Right lobe of liver (tissue), 6 donors: ENCODE data around the gene PRF1. TPM values are rescaled to one million over a fixed set of nuclear protein-coding genes. Genes with fewer than 3 reads are reported as not detected.

Experiments used
- ATAC-seq, 4 donors: fragments of 200-7000 bp; cut with Tn5 transposase; one replicate each; pipeline ENCODE4 v1.9.1; 2020; ENCODE audit warnings: mild to moderate bottlenecking in 4 of 4, moderate library complexity in 4 of 4
- DNase-seq, 3 donors: peaks; one replicate each; pipeline ENCODE4 v3.0.0-alpha.2; 2020
- H3K27ac ChIP-seq, 3 donors: fragments of 200-600 bp; one replicate each; pipeline ENCODE4 v1.8.0; 2022
- H3K27me3 ChIP-seq, 2 donors: fragments of 200-600 bp; one replicate each; pipeline ENCODE4 v1.8.0; 2022
- H3K36me3 ChIP-seq, 4 donors: fragments of 200-600 bp; sonication (generic) in 1 of 4; one replicate each; pipeline versions ENCODE4 v1.5.1 to v1.8.0; 2017 to 2022; ENCODE audit warnings: control low read depth in 1 of 4
- H3K4me1 ChIP-seq, 4 donors: fragments of 200-600 bp; sonication (generic) in 1 of 4; one replicate each; pipeline versions ENCODE4 v1.5.1 to v1.8.0; 2017 to 2022; ENCODE audit warnings: control low read depth in 1 of 4
- H3K4me3 ChIP-seq, 3 donors: fragments of 200-600 bp; one replicate each; pipeline ENCODE4 v1.8.0; 2022
- H3K9me3 ChIP-seq, 4 donors: fragments of 200-600 bp; sonication (generic) in 1 of 4; one replicate each; pipeline versions ENCODE4 v1.5.1 to v1.8.0; 2017 to 2022; ENCODE audit warnings: control low read depth in 1 of 4
- POLR2A ChIP-seq: fragments of 450-650 bp; IDR thresholded peaks from one replicate; pipeline ENCODE4 v1.6.1; 2017; ENCODE audit warnings: antibody characterized with exemption, mild to moderate bottlenecking
- WGBS: methylation state at CpG from one replicate; pipeline ENCODE4 v1.1.6; 2018; ENCODE audit warnings: low coverage, low lambda C conversion rate; ENCODE audit not compliant: insufficient coverage; ENCODE audit errors: missing lambda C conversion rate; 5-methylcytosine and 5-hydroxymethylcytosine counted together
- intact Hi-C, 2 donors: fragments of 100-400 bp; cut with DNase I; formaldehyde crosslinking; loops; one replicate each; pipeline versions ENCODE4 v1.11.2 to v1.14.1; 2022
- total RNA-seq, 6 experiments: library from RNA; depleted of rRNA in 2 of 6; stranded (reverse); fragments of >200 nt in 2 of 6; fragmentation: NEBNext Ultra II Directional in 3 of 6; extraction: Animal tissue kit (Norgen Biotek cat#: 25700) in 3 of 6; gene quantifications; one replicate each; pipeline versions ENCODE4 v1.1.0 to v1.2.4, GENCODE V29; 2016 to 2023
- TF ChIP-seq, protein P1 (sequence below), 4 donors: fragments of 200-600 bp in 3 of 4; fragments of 450-650 bp in 1 of 4; IDR thresholded peaks; one replicate each; pipeline versions ENCODE4 v1.5.1 to v1.8.0; 2016 to 2022; ENCODE audit warnings: antibody characterized with exemption in 4 of 4, mild to moderate bottlenecking in 2 of 4
- donor health status: DM: no; HTN: yes; CAD: no.
- donor health status: DM: no; HTN: no; CAD: no.
- donor health status: DM: no; HTN: no; CAD: no.
- donor health status: DM: no; HTN: yes; CAD: no.
- donor health status: DM: no; HTN: yes; CAD: no.

PRF1 gene
- total RNA-seq, 6 experiments from 2014 or later, result 1.7 to 6.5 (median 3.1) TPM

DNA sequence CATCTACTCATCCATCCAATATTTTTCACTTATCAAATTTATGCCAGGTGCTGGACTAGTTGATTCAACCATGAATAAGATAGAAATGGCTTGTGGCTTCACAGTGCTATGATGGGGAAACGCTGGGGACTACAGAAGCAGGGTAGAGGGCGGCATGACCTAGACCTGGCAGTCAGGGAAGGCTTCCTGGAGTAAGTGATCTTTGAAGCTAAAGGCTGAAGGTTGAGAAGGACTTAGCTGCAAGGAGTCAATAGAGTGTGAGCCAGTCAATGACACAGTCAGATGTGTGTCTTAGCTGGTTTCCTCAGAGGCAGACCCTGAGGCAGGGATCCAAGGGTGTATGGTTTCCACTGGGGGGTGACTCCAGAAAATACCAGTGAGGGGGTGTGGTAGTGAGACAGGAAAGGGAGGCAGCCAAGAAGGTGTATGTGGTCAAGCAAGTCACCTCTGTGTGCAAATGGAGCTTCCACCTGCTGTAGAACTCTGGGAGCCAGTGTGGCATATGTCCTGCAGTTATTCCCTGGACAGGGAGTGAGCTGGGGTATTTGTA, 10.3 kb downstream of the PRF1 start:
- H3K27me3 ChIP-seq, result no peaks in the 10 kb centered on the region
- DNase-seq, result no peak
- no peak for ATAC-seq
- no peak overlapping the region for H3K27ac ChIP-seq
- H3K4me3 ChIP-seq, result no peak overlapping the region
- WGBS, result 40% methylated on average over 2 of the region's 2 CpGs
- TF ChIP-seq POLR2A, result no peak
- TF ChIP-seq, protein P1, sequence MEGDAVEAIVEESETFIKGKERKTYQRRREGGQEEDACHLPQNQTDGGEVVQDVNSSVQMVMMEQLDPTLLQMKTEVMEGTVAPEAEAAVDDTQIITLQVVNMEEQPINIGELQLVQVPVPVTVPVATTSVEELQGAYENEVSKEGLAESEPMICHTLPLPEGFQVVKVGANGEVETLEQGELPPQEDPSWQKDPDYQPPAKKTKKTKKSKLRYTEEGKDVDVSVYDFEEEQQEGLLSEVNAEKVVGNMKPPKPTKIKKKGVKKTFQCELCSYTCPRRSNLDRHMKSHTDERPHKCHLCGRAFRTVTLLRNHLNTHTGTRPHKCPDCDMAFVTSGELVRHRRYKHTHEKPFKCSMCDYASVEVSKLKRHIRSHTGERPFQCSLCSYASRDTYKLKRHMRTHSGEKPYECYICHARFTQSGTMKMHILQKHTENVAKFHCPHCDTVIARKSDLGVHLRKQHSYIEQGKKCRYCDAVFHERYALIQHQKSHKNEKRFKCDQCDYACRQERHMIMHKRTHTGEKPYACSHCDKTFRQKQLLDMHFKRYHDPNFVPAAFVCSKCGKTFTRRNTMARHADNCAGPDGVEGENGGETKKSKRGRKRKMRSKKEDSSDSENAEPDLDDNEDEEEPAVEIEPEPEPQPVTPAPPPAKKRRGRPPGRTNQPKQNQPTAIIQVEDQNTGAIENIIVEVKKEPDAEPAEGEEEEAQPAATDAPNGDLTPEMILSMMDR (IDR thresholded peaks at IDR 0.05), result no peak
- no peaks in the 10 kb centered on the region for H3K36me3 ChIP-seq
- no peaks in the 10 kb centered on the region for H3K9me3 ChIP-seq
- intact Hi-C loops, result no loop called here
- peaks cover 0 to 8% (median 0%) of the 10 kb centered on the region in 4 donors for H3K4me1 ChIP-seq

DNA sequence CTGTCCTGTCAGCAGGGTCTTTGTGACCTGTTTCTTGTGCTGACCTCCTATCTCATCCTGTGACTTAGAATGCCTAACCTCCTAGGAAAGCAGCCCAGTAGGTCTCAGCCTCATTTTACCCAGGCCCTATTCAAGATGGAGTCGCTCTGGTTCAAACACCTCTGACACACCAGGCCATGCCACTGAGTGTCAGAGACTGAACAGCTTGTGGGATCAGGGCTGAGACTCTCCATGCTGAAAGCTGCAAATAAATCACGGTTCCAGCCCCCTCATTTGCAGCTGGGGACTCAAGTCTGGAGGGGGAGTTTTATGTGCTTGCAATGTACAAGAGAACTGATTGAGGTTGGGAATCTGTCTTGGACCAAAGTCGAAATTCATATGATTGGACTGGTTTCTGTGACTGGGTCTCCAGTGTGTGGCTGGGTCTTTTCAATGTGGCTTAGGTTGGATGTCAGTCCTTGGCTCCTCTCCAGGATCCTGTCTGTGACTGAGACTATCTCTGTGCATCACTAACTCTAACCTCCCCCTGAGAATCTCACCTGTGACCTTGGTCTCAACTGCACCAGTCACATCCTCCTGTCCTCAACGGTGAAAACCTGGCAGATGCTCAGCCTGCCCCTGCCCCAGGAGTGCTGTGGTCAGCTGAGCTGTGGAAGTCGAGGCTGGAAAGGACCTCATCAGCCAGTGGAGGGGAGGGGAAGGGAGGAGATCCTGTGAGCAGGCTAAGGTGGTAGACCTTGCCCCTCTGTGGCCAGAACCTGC, 11.7 kb downstream of the PRF1 start:
- no peaks in the 10 kb centered on the region for H3K36me3 ChIP-seq
- no peaks in the 10 kb centered on the region for H3K9me3 ChIP-seq
- no peak overlapping the region for H3K27ac ChIP-seq
- H3K4me1 ChIP-seq, result peaks cover 0 to 3% (median 0%) of the 10 kb centered on the region in 4 donors
- no peak for ATAC-seq
- TF ChIP-seq, protein P1 (IDR thresholded peaks at IDR 0.05), result no peak
- no peak for TF ChIP-seq POLR2A
- no peak overlapping the region for H3K4me3 ChIP-seq
- H3K27me3 ChIP-seq, result no peaks in the 10 kb centered on the region
- 78% methylated on average over 5 of the region's 5 CpGs for WGBS
- no peak for DNase-seq
- intact Hi-C loops, result no loop called here

DNA sequence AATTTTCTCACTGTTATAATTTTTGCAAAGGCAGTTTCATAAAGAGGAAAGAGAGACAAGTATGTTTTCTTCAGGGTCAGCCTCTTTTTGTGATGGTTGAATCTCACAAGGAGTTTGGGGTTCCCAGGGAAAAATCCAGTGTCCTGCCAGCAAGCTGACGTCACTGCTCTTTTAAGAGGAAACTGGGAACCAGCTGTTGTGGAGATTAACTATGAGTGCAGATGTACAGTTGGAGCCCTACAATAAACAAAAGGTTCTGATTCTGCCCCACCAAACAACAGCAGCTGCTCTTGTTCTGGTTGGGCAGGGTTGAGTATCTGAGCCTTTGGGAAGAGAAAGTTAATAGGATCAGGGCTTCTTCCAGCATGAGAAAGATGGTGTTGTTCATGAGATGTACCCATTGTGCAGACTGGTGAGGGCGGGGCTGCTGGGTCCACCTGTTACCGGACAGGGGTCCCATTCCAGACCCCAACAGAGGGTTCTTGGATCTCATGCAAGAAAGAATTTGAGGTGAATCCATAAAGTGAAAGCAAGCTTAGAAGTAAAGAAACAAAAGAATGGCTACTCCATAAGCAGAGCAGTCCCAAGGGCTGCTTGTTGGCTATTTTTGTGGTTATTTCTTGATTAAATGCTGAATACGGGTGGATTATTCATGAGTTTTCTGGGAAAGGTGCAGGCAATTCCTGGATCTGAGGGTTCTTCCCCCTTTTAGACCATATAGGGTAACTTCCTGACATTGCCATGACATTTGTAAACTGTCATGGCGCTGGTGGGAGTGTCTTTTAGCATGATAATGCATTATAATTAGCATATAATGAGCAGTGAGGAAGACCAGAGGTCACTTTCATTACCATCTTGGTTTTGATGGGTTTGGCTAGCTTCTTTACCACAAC, 12.5 kb downstream of the PRF1 start:
- H3K27ac ChIP-seq, result no peak overlapping the region
- no peaks in the 10 kb centered on the region for H3K36me3 ChIP-seq
- DNase-seq (no peak), ATAC-seq (no peak)
- intact Hi-C loops, result no loop called here
- no peaks in the 10 kb centered on the region for H3K4me1 ChIP-seq
- WGBS, result 68% methylated on average over 4 of the region's 5 CpGs
- no peaks in the 10 kb centered on the region for H3K27me3 ChIP-seq
- TF ChIP-seq POLR2A, result no peak
- TF ChIP-seq, protein P1 (IDR thresholded peaks at IDR 0.05), result no peak
- H3K4me3 ChIP-seq, result no peak overlapping the region
- H3K9me3 ChIP-seq, result no peaks in the 10 kb centered on the region

DNA sequence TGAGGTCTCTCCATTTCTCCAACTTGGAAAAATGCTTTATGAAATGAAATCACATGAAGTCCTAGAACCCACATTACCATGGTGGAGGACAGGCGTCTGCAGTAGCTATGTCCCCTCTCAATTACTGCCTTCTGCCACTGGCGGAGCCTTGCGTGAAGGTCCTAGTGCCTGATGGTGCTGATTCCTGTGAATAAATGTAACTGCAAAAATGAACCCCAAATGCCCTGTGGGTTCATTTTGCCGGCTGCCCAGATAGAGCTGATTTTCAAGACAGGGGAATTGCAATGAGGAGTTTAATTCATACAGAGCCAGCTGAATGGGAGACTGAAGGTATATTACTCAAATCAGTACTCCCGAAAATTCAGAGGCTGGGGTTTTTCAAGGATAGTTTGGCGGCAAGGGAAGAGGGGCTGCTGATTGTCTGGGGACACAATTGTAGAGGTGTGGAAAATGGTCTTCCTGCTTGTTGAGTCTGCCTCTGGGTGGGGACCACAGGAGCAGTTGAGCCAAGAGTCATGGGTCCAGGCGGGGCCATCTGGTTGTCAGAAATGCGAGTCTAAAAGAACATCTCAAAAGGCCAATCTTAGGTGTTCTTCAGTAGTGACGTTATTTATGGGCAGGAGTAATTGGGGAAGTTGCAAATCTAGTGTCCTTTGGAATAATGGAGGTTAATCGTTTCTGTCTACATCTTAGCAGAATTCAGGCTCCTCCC, 13.5 kb downstream of the PRF1 start:
- DNase-seq (no peak), ATAC-seq (no peak)
- WGBS, result 58% methylated on average over 8 of the region's 10 CpGs
- H3K27ac ChIP-seq, result no peak overlapping the region
- no peaks in the 10 kb centered on the region for H3K36me3 ChIP-seq
- no peaks in the 10 kb centered on the region for H3K27me3 ChIP-seq
- H3K4me1 ChIP-seq, result no peaks in the 10 kb centered on the region
- TF ChIP-seq POLR2A, result no peak
- TF ChIP-seq, protein P1 (IDR thresholded peaks at IDR 0.05), result no peak
- H3K9me3 ChIP-seq, result no peaks in the 10 kb centered on the region
- H3K4me3 ChIP-seq, result no peak overlapping the region
- intact Hi-C loops, result no loop called here
